HepG2 (cell line): ENCODE results near the gene CLCNKA. TPM values are rescaled to one million over a fixed set of nuclear protein-coding genes. Genes with fewer than 3 reads are reported as not detected.

ENCODE experiments used
- ATAC-seq: fragments of 200-7000 bp; cut with Tn5 transposase; 3 replicates; pipeline ENCODE4 v1.9.1; 2020; ENCODE audit warnings: mild to moderate bottlenecking, moderate library complexity
- BruUV-seq: library from RNA; stranded (reverse); fragments of 400-500 nt; replicated peaks from 2 replicates; lab custom pipeline; 2021; lab: Mats Ljungman, UMichigan
- CTCF ChIA-PET: fragments of 300-600 bp; formaldehyde crosslinking; extraction: SDS; loops from one replicate; lab custom pipeline; 2021; ENCODE audit warnings: low total read pairs, inconsistent platforms, low intra/inter-chr PET ratio; lab: Yijun Ruan, JAX
- POLR2A ChIA-PET: fragments of 350-600 bp; sonication (Branson Sonifier 250); formaldehyde crosslinking; loops from one replicate; lab custom pipeline; 2020; ENCODE audit warnings: antibody characterized with exemption, inconsistent platforms; lab: Yijun Ruan, JAX
- DNase-seq: peaks from one replicate; pipeline ENCODE4 v3.0.0-alpha.2; 2015; ENCODE audit warnings: low spot score
- FAIRE-seq: peaks from 3 replicates; lab custom pipeline; 2011; peaks lifted over from hg19 to GRCh38; lab: Jason Lieb, UNC
- H2AFZ ChIP-seq: one replicate; pipeline ENCODE4 v1.6.1; 2011; ENCODE audit warnings: low read length, inconsistent platforms
- H3K27ac ChIP-seq: fragments of 300-600 bp; 3 replicates; pipeline ENCODE4 v1.8.0; 2011; ENCODE audit warnings: mixed run types, mild to moderate bottlenecking, mixed read lengths, low read length, inconsistent platforms; ENCODE audit not compliant: insufficient read depth; ENCODE audit errors: extremely low read length
- H3K27me3 ChIP-seq, 2 experiments: fragments of 200-600 bp in 1 of 2; 2 replicates in 1 of 2; 3 replicates in 1 of 2; pipeline versions ENCODE4 v1.6.0 to v1.8.0; 2011; ENCODE audit warnings: low read length in 2 of 2, mild to moderate bottlenecking in 2 of 2, moderate library complexity in 2 of 2, inconsistent platforms in 1 of 2; ENCODE audit not compliant: insufficient read depth in 2 of 2, control insufficient read depth in 1 of 2
- H3K36me3 ChIP-seq, 2 experiments: fragments of 200-600 bp in 1 of 2; replicated peaks in 1 of 2; 2 replicates in 1 of 2; 3 replicates in 1 of 2; pipeline versions ENCODE4 v1.5.1 to v1.8.0; 2011; ENCODE audit warnings: low read length in 2 of 2, inconsistent platforms in 1 of 2; ENCODE audit not compliant: insufficient read depth in 2 of 2, control insufficient read depth in 1 of 2
- H3K4me1 ChIP-seq: 2 replicates; pipeline ENCODE4 v1.5.1; 2012; ENCODE audit warnings: low read length, inconsistent platforms; ENCODE audit not compliant: insufficient read depth
- H3K4me2 ChIP-seq: 2 replicates; pipeline ENCODE4 v1.6.0; 2011; ENCODE audit warnings: low read depth, low read length, inconsistent platforms
- H3K4me3 ChIP-seq, 3 experiments: fragments of 200-600 bp in 1 of 3; sonication (generic), shearing (Covaris generic) in 1 of 3; replicated peaks in 1 of 3; 2 replicates each; pipeline ENCODE4 v1.5.1; 2011 to 2016; ENCODE audit warnings: low read length in 3 of 3, inconsistent platforms in 2 of 3, low read depth in 2 of 3, mild to moderate bottlenecking in 2 of 3, control low read depth in 1 of 3, mixed read lengths in 1 of 3; ENCODE audit not compliant: insufficient read depth in 1 of 3
- H3K79me2 ChIP-seq: one replicate; pipeline ENCODE4 v1.6.1; 2011; ENCODE audit warnings: low read length, inconsistent platforms; ENCODE audit not compliant: insufficient read depth
- H3K9ac ChIP-seq: 2 replicates; pipeline ENCODE4 v1.6.0; 2011; ENCODE audit warnings: mild to moderate bottlenecking, low read depth, low read length, inconsistent platforms; ENCODE audit not compliant: insufficient read depth
- H3K9me3 ChIP-seq: 2 replicates; pipeline ENCODE4 v1.5.1; 2012; ENCODE audit warnings: mild to moderate bottlenecking, low read length
- H4K20me1 ChIP-seq: 2 replicates; pipeline ENCODE4 v1.6.0; 2011; ENCODE audit warnings: inconsistent platforms, mild to moderate bottlenecking, low read length, moderate library complexity; ENCODE audit not compliant: insufficient read depth
- EP300 ChIP-seq, 3 experiments: sonication (generic) in 1 of 3; formaldehyde crosslinking in 1 of 3; IDR thresholded peaks; 2 replicates each; pipeline versions ENCODE4 v1.5.1 to v1.6.1; 2011 to 2020; ENCODE audit warnings: low read depth in 2 of 3, low read length in 2 of 3, borderline replicate concordance in 1 of 3, improper control_type of control experiment in 1 of 3, mild to moderate bottlenecking in 1 of 3, missing genetic modification reagents in 1 of 3, moderate library complexity in 1 of 3
- ISX ChIP-seq: sonication (generic); formaldehyde crosslinking; conservative IDR thresholded peaks from 2 replicates; pipeline ENCODE4 v1.5.0; 2020; ENCODE audit warnings: missing genetic modification reagents
- MAZ ChIP-seq, 2 experiments: sonication (generic) in 1 of 2; formaldehyde crosslinking in 1 of 2; IDR thresholded peaks; 2 replicates each; pipeline versions ENCODE4 v1.5.0 to v1.6.1; 2012 to 2020; ENCODE audit warnings: low read depth in 2 of 2, mild to moderate bottlenecking in 2 of 2, borderline replicate concordance in 1 of 2, improper control_type of control experiment in 1 of 2, low read length in 1 of 2, missing genetic modification reagents in 1 of 2, moderate library complexity in 1 of 2
- SALL2 ChIP-seq: sonication (generic); formaldehyde crosslinking; IDR thresholded peaks from 2 replicates; pipeline ENCODE4 v1.8.1; 2023; ENCODE audit warnings: mild to moderate bottlenecking, missing genetic modification reagents, inconsistent platforms
- TRIM22 ChIP-seq: fragments of 450-650 bp; IDR thresholded peaks from 2 replicates; pipeline ENCODE4 v1.6.1; 2017
- ZEB1 ChIP-seq: IDR thresholded peaks from 2 replicates; pipeline ENCODE4 v1.6.1; 2012; ENCODE audit warnings: mild to moderate bottlenecking, low read depth, inconsistent platforms; ENCODE audit not compliant: insufficient replicate concordance
- ZFP82 ChIP-seq: sonication (generic); formaldehyde crosslinking; IDR thresholded peaks from 2 replicates; pipeline ENCODE4 v1.5.1; 2020; ENCODE audit warnings: mild to moderate bottlenecking, missing genetic modification reagents, borderline replicate concordance
- ZNF136 ChIP-seq: sonication (generic); formaldehyde crosslinking; IDR thresholded peaks from 2 replicates; pipeline ENCODE4 v1.8.1; 2022; ENCODE audit warnings: low read depth, mild to moderate bottlenecking, moderate library complexity, missing genetic modification reagents
- ZNF329 ChIP-seq: sonication (generic); formaldehyde crosslinking; IDR thresholded peaks from 2 replicates; pipeline ENCODE4 v1.9.0; 2021; ENCODE audit warnings: low read depth, mild to moderate bottlenecking, missing genetic modification reagents
- ZNF510 ChIP-seq: sonication (generic); formaldehyde crosslinking; IDR thresholded peaks from 2 replicates; pipeline ENCODE4 v1.4.0; 2020; ENCODE audit warnings: low read depth, mild to moderate bottlenecking, missing genetic modification reagents
- ZNF703 ChIP-seq: sonication (generic); formaldehyde crosslinking; IDR thresholded peaks from 2 replicates; pipeline ENCODE4 v1.5.1; 2020; ENCODE audit warnings: missing genetic modification reagents, mild to moderate bottlenecking, moderate library complexity, borderline replicate concordance
- ZNF879 ChIP-seq: sonication (generic); formaldehyde crosslinking; IDR thresholded peaks from 2 replicates; pipeline ENCODE4 v1.8.1; 2023; ENCODE audit warnings: missing genetic modification reagents
- whole genome bisulfite sequencing: methylation state at CpG from one replicate; pipeline ENCODE4 v1.1.6; 2017; ENCODE audit warnings: low lambda C conversion rate; 5-methylcytosine and 5-hydroxymethylcytosine counted together
- in situ Hi-C: cut with HindIII; loops from 2 replicates; pipeline ENCODE4 v1.10.0; 2017; ENCODE audit warnings: low pct_unique_long_range_greater_than_20kb; ENCODE audit not compliant: extremely low pct_ligation_motif_present
- intact Hi-C: fragments of 100-400 bp; cut with micrococcal nuclease; formaldehyde crosslinking; loops from one replicate; pipeline ENCODE4 v1.10.0; 2022; ENCODE audit not compliant: unreplicated experiment
- polyA plus RNA-seq, 8 experiments: library from polyadenylated mRNA; depleted of rRNA in 3 of 8; stranded (reverse) in 7 of 8; unstranded in 1 of 8; fragments of >200 nt; fragmentation: Illumina TruSeq in 4 of 8; extraction: Trizol in 4 of 8; gene quantifications; 2 replicates each; pipeline versions ENCODE4 v1.2.1 to v1.2.3, GENCODE V29; 2011 to 2016; ENCODE audit warnings: low read depth in 4 of 8, missing spikeins in 1 of 8, mixed read lengths in 1 of 8; ENCODE audit not compliant: insufficient read depth in 1 of 8
- total RNA-seq, 5 experiments: library from RNA; depleted of rRNA; stranded (reverse); fragments of >200 nt; fragmentation: Illumina TruSeq; extraction: Trizol; gene quantifications; 2 replicates each; pipeline ENCODE4 v1.2.3, GENCODE V29; 2016; ENCODE audit warnings: low read depth in 1 of 5
- TF ChIP-seq, protein P1 (sequence below): sonication (generic); formaldehyde crosslinking; conservative IDR thresholded peaks from 2 replicates; pipeline ENCODE4 v1.8.0; 2022; ENCODE audit warnings: low read depth, missing genetic modification reagents
- TF ChIP-seq, protein P2 (sequence below): sonication (generic); formaldehyde crosslinking; IDR thresholded peaks from 2 replicates; pipeline ENCODE4 v1.5.0; 2020; ENCODE audit warnings: mild to moderate bottlenecking, missing genetic modification reagents, borderline replicate concordance
- TF ChIP-seq, protein P3 (sequence below): sonication (generic); formaldehyde crosslinking; IDR thresholded peaks from 2 replicates; pipeline ENCODE4 v1.8.1; 2023; ENCODE audit warnings: mild to moderate bottlenecking, missing genetic modification reagents

CLCNKA gene
- total and polyA plus RNA-seq, 2 of the 13 experiments (the other 11 are each of a cell fraction or from before 2014, with no cell fraction given) = 0.03 TPM; not detected in 1

DNA sequence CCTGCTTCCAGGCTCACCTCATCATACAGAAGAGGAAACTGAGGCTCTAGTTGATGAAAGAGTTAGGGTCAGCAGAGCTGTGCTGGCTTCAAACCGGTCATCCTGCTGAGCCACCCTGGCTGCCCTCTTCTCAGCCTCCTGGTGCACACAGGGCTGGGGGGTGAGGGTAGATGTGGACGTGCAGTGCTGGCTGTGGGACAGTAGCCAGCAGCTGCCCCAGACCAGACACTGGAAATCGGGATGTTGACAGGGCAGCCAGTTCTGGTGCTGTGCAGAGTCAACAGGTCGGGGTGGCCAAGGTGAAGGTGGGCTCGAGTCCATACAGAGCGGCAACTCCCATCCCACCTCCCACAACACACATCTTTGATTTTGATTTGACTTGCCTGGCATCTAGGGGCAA lies 1.5 kb upstream of the CLCNKA start:
- 32% methylated on average over 6 of the region's 6 CpGs for WGBS
- no peaks in the 10 kb centered on the region for H3K36me3 ChIP-seq
- H3K9me3 ChIP-seq = no peaks in the 10 kb centered on the region
- intact Hi-C loops (no loop called here), in situ Hi-C loops (no loop called here)
- H3K27ac ChIP-seq = no peak overlapping the region
- H3K4me2 ChIP-seq = no peak overlapping the region
- ATAC-seq (no peak), DNase-seq (no peak), FAIRE-seq (no peak)
- H3K4me3 ChIP-seq = no peak overlapping the region
- BruUV-seq = no TSS peak
- no peaks in the 10 kb centered on the region for H4K20me1 ChIP-seq
- H3K27me3 ChIP-seq = peaks cover 12 to 85% of the 10 kb centered on the region in 2 experiments; a peak in 4 of 5 replicates
- no peak overlapping the region for H2AFZ ChIP-seq
- ChIA-PET POLR2A (no interaction called here), CTCF (no interaction called here)
- H3K9ac ChIP-seq = no peak overlapping the region
- no peaks in the 10 kb centered on the region for H3K79me2 ChIP-seq
- H3K4me1 ChIP-seq = peaks cover 52% of the 10 kb centered on the region
- no peak for TF ChIP-seq ZNF879 (CRISPR knock-in tag)
- no peak for TF ChIP-seq ZEB1
- TF ChIP-seq TRIM22 = no peak
- TF ChIP-seq ZNF136 = no peak
- no peak for TF ChIP-seq ZNF329 (CRISPR knock-in tag)
- TF ChIP-seq, protein P1, sequence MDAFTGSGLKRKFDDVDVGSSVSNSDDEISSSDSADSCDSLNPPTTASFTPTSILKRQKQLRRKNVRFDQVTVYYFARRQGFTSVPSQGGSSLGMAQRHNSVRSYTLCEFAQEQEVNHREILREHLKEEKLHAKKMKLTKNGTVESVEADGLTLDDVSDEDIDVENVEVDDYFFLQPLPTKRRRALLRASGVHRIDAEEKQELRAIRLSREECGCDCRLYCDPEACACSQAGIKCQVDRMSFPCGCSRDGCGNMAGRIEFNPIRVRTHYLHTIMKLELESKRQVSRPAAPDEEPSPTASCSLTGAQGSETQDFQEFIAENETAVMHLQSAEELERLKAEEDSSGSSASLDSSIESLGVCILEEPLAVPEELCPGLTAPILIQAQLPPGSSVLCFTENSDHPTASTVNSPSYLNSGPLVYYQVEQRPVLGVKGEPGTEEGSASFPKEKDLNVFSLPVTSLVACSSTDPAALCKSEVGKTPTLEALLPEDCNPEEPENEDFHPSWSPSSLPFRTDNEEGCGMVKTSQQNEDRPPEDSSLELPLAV (CRISPR knock-in tag) = no peak
- no peak for TF ChIP-seq SALL2 (CRISPR knock-in tag)
- no peak for TF ChIP-seq ZFP82 (CRISPR knock-in tag)
- TF ChIP-seq ISX (CRISPR knock-in tag) = no peak
- TF ChIP-seq, protein P2, sequence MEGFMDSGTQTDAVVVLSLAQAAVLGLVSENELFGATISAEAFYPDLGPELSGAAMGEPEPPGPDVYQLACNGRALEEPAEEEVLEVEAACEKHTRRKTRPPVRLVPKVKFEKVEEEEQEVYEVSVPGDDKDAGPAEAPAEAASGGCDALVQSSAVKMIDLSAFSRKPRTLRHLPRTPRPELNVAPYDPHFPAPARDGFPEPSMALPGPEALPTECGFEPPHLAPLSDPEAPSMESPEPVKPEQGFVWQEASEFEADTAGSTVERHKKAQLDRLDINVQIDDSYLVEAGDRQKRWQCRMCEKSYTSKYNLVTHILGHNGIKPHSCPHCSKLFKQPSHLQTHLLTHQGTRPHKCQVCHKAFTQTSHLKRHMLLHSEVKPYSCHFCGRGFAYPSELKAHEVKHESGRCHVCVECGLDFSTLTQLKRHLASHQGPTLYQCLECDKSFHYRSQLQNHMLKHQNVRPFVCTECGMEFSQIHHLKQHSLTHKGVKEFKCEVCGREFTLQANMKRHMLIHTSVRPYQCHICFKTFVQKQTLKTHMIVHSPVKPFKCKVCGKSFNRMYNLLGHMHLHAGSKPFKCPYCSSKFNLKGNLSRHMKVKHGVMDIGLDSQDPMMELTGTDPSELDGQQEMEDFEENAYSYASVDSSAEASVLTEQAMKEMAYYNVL (CRISPR knock-in tag) = no peak
- no peak for TF ChIP-seq ZNF703
- TF ChIP-seq, protein P3, sequence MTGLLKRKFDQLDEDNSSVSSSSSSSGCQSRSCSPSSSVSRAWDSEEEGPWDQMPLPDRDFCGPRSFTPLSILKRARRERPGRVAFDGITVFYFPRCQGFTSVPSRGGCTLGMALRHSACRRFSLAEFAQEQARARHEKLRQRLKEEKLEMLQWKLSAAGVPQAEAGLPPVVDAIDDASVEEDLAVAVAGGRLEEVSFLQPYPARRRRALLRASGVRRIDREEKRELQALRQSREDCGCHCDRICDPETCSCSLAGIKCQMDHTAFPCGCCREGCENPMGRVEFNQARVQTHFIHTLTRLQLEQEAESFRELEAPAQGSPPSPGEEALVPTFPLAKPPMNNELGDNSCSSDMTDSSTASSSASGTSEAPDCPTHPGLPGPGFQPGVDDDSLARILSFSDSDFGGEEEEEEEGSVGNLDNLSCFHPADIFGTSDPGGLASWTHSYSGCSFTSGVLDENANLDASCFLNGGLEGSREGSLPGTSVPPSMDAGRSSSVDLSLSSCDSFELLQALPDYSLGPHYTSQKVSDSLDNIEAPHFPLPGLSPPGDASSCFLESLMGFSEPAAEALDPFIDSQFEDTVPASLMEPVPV (CRISPR knock-in tag) = no peak
- no peak for TF ChIP-seq EP300 (IDR thresholded peaks at IDR 0.05; ENCODE audit: low read depth in 2 of 2, low read length in 2 of 2)
- no peak for TF ChIP-seq EP300 (CRISPR knock-in tag; IDR thresholded peaks at IDR 0.05; ENCODE audit: borderline replicate concordance)
- TF ChIP-seq MAZ (IDR thresholded peaks at IDR 0.05; ENCODE audit: borderline replicate concordance, low read depth, low read length) = no peak
- TF ChIP-seq MAZ (CRISPR knock-in tag; IDR thresholded peaks at IDR 0.05; ENCODE audit: low read depth) = no peak
- no peak for TF ChIP-seq ZNF510 (CRISPR knock-in tag)
